Subcutaneous adipose tissue (tissue), 4 donors: ENCODE measurements around the gene APOF. TPM values are rescaled to one million over a fixed set of nuclear protein-coding genes. Genes with fewer than 3 reads are reported as not detected.

Experiments
- CTCF ChIP-seq: fragments of 450-650 bp; IDR thresholded peaks from one replicate; pipeline ENCODE4 v1.5.1; 2016; ENCODE audit warnings: low read depth, mild to moderate bottlenecking, control low read depth, antibody characterized with exemption, moderate library complexity
- total RNA-seq, 4 donors: library from RNA; depleted of rRNA; stranded (reverse); fragments of >200 nt; gene quantifications; one replicate each; pipeline ENCODE4 v1.1.0, GENCODE V29; 2016

APOF gene
- total RNA-seq, 4 donors from 2014 or later: not detected

DNA sequence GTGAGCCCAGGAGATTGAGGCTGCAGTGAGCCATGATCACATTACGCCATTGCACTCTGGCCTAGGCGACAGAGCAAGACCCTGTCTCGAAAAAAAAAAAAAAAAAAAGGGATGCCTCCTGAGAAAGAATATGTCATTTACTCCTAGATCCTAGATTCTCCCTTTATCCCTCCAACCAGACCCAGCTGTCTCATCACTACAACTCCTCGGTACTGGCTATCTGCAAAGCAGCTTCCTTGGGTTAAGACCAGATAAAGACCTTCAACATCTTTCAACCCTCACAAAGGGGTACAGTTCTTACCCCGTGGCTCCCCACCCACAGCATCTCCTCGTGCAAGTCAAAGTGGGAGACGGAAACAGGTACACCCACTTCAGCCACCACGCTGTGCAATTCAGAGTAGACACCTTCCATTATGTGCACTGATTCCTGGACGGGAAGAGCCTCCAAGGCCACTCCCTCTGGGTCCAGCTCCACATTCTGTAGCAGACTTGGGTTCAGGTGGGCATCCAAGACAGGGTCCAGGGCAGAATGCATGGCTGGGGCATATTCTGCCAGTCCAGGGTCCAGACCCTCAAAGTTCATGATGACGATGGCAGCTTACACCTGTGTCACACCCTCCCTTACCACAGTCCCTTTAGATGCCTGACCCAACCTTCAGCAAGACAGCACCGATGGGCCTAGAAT lies 30.0 kb downstream of the APOF start:
- no peak for TF ChIP-seq CTCF

DNA sequence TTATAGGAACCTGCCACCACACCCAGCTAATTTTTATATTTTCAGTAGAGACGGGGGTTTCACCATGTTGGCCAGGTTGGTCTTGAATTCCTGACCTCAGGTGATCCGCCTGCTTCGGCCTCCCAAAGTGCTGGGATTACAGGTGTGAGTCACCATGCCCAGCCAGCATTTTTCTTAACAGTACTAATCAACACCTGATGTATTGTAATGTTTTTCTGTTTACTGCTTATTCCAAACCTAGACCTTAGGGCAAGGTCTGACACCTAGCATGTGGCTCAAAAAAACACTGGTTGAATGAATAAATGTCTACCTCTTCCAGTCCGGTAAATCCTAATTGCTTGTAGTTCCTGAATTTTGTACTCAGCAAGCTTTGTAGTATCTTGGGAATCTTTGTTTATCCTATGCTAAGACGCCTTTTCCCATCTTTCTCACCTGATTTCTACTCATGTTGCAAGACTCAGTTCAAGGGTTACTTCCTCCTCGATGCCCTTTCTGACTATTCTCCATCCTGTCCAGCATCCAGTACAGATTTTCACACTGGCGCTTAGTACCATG lies 31.6 kb downstream of the APOF start:
- no peak for TF ChIP-seq CTCF

- TF ChIP-seq CTCF: no peak
Observed at GRCh38 chr12:56326533-56326932, 36.1 kb downstream of the APOF start.

- TF ChIP-seq CTCF: no peak
Observed at GRCh38 chr12:56326126-56326525, 36.5 kb downstream of the APOF start.

- no peak for TF ChIP-seq CTCF
Observed at GRCh38 chr12:56324206-56324605, 38.5 kb downstream of the APOF start.

DNA sequence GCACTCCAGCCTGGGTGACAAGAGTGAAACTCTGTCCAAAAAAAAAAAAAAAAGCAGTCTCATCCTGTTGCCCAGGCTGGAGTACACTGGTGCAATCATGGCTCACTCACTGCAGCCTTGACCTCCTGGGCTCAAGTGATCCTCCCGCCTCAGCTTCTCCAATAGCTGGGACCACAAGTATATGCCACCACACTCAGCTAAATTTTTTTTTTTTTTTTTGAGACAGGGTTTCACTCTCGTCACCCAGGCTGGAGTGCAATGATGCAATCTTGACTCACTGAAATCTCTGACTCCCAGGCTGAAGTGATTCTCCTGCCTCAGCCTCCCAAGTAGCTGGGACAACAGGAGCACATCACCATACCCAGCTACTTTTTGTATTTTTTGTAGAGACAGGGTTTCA lies 41.6 kb downstream of the APOF start:
- TF ChIP-seq CTCF: no peak

DNA sequence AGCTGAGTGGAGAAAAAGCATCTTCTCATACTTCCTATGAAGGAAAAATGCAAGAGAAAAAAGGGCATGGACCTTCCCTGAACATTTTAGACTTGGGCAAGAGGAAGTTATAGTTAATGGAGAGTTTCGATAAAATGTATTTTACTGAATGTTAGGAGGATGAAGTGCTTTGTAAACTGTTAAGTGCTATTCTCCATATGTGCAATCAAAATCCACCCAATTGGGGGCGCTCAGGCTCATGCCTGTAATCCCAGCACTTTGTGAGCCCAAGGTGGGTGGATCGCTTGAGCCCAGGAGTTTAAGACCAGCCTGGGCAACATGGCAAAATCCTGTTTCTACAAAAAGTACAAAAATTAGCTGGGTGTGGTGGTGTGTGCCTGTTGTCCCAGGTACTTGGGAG lies 45.0 kb downstream of the APOF start:
- TF ChIP-seq CTCF: no peak
